Renal cortex interstitium (tissue), 3 donors: Measurements from ENCODE around the gene AAK1. TPM values are rescaled to one million over a fixed set of nuclear protein-coding genes. Genes with fewer than 3 reads are reported as not detected.

ENCODE experiments used
- polyA plus RNA-seq, 3 donors: library from polyadenylated mRNA; unstranded; fragments of 120-200 nt; gene quantifications; one replicate each; pipeline ENCODE4 v1.2.1, GENCODE V29; 2013; ENCODE audit not compliant: insufficient read length in 3 of 3

AAK1 gene
- polyA plus RNA-seq, 3 donors = 20.7 to 26.6 (median 23.2) TPM

Other genes starting within 250 kb of the AAK1 start
- 10 to 100 TPM; 59.6 to 71.4 (median 60.2) TPM for gene NFU1, start 206.3 kb downstream of the AAK1 start, polyA plus RNA-seq
- 100 to 1,000 TPM; 217 to 275 (median 226) TPM for gene ANXA4, start 98.4 kb upstream of the AAK1 start, polyA plus RNA-seq
- gene GMCL1, start 185.9 kb upstream of the AAK1 start, polyA plus RNA-seq = 10 to 100 TPM; 28.7 to 38.4 (median 32.6) TPM